Suprapubic skin (tissue), 4 donors: Measurements from ENCODE around the gene RNF13. TPM values are rescaled to one million over a fixed set of nuclear protein-coding genes. Genes with fewer than 3 reads are reported as not detected.

Experiments used
- DNase-seq, 2 donors: peaks; one replicate each; pipeline ENCODE4 v3.0.0-alpha.2; 2019; ENCODE audit warnings: low spot score in 2 of 2
- H3K27ac ChIP-seq: fragments of 200-600 bp; sonication (generic); one replicate; pipeline ENCODE4 v1.5.1; 2019
- H3K27me3 ChIP-seq: fragments of 200-600 bp; sonication (generic); one replicate; pipeline ENCODE4 v1.5.1; 2019
- H3K36me3 ChIP-seq: fragments of 200-600 bp; sonication (generic); one replicate; pipeline ENCODE4 v1.5.1; 2019
- H3K4me1 ChIP-seq: fragments of 200-600 bp; sonication (generic); one replicate; pipeline ENCODE4 v1.5.1; 2019
- H3K4me3 ChIP-seq: fragments of 200-600 bp; sonication (generic); one replicate; pipeline ENCODE4 v1.5.1; 2019; ENCODE audit warnings: mild to moderate bottlenecking
- H3K9me3 ChIP-seq: fragments of 200-600 bp; sonication (generic); one replicate; pipeline ENCODE4 v1.5.1; 2019
- CTCF ChIP-seq, 2 donors: fragments of 200-600 bp in 1 of 2; fragments of 450-650 bp in 1 of 2; sonication (generic) in 1 of 2; IDR thresholded peaks; one replicate each; pipeline ENCODE4 v1.5.1; 2016 to 2019; ENCODE audit warnings: antibody characterized with exemption in 2 of 2, mild to moderate bottlenecking in 1 of 2, moderate library complexity in 1 of 2
- EP300 ChIP-seq: sonication (generic); formaldehyde crosslinking; IDR thresholded peaks from one replicate; pipeline ENCODE4 v1.6.1; 2017; ENCODE audit warnings: antibody characterized with exemption
- POLR2A ChIP-seq, 2 donors: fragments of 450-650 bp; IDR thresholded peaks; one replicate each; pipeline ENCODE4 v1.6.1; 2017; ENCODE audit warnings: antibody characterized with exemption in 2 of 2, mild to moderate bottlenecking in 2 of 2, moderate library complexity in 2 of 2
- POLR2AphosphoS5 ChIP-seq, 3 donors: sonication (generic); formaldehyde crosslinking; IDR thresholded peaks; one replicate each; pipeline ENCODE4 v1.6.1; 2017; ENCODE audit warnings: antibody characterized with exemption in 3 of 3
- WGBS: methylation state at CpG from one replicate; pipeline ENCODE4 v1.1.5; 2018; 5-methylcytosine and 5-hydroxymethylcytosine counted together
- total RNA-seq, 4 donors: library from RNA; depleted of rRNA; stranded (reverse); fragments of >200 nt; gene quantifications; one replicate each; pipeline ENCODE4 v1.1.0, GENCODE V29; 2016

RNF13 gene
- total RNA-seq, 4 donors from 2014 or later, result 52.1 to 78.9 (median 73.7) TPM

DNA sequence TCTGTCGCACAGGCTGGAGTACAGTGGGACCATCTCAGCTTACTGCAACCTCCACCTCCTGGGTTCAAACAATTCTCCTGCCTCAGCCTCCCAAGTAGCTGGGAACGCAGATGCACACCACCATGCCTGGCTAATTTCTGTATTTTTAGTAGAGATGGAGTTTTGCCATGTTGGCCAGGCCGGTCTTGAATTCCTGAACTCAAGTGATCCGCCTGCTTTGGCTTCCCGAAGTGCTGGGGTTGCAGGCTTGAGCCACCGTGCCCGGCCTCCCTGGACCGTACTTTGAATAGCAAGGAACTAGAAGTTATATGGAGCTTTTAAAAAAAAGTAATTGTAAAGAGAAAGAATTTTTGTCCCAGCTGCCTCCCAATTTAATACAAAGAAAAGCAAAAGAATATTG, 12.3 kb upstream of the RNF13 start:
- Histone ChIP-seq H3K36me3 (no peaks in the 10 kb centered on the region), H3K27ac (no peak overlapping the region), H3K4me3 (no peak overlapping the region), H3K9me3 (no peaks in the 10 kb centered on the region), H3K4me1 (no peaks in the 10 kb centered on the region), H3K27me3 (no peaks in the 10 kb centered on the region)
- no peak for TF ChIP-seq EP300
- no peak for TF ChIP-seq POLR2A (IDR thresholded peaks at IDR 0.05)
- no peak for TF ChIP-seq CTCF (IDR thresholded peaks at IDR 0.05)
- no peak for TF ChIP-seq POLR2AphosphoS5 (IDR thresholded peaks at IDR 0.05)
- DNase-seq, result no peak
- WGBS, result 88% methylated on average over 8 of the region's 8 CpGs

- Histone ChIP-seq H3K27me3 (no peaks in the 10 kb centered on the region), H3K4me1 (no peaks in the 10 kb centered on the region), H3K9me3 (no peaks in the 10 kb centered on the region), H3K36me3 (no peaks in the 10 kb centered on the region), H3K4me3 (no peak overlapping the region), H3K27ac (no peak overlapping the region)
- no peak for DNase-seq
- 71% methylated on average over 1 of the region's 1 CpG for WGBS
- TF ChIP-seq EP300 (no peak), POLR2AphosphoS5 (IDR thresholded peaks at IDR 0.05) (no peak)
Observed at GRCh38 chr3:149801195-149801594, 11.8 kb upstream of the RNF13 start.

DNA sequence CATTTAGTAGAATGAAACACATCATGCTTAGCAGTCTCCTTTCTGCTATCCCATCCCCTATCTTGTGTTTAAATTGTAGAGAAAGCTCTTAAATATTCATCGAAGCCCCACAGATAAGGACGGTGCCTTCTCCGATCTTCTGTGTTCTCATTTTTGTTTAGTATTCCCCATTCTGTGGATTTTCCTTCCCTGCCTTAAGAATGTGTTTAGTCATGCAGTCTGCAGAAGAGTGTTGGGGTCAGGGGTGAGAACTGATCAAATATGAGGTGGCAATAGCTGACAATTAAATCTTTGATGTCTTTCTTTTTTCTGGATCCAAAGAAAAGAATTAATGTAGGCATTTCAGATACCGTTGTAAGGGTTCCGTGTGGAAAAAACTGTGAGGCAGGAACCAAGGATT, 11.4 kb upstream of the RNF13 start:
- Histone ChIP-seq H3K4me3 (no peak overlapping the region), H3K9me3 (no peaks in the 10 kb centered on the region), H3K4me1 (no peaks in the 10 kb centered on the region), H3K36me3 (no peaks in the 10 kb centered on the region), H3K27me3 (no peaks in the 10 kb centered on the region), H3K27ac (no peak overlapping the region)
- 82% methylated on average over 5 of the region's 5 CpGs for WGBS
- no peak for DNase-seq
- TF ChIP-seq CTCF (IDR thresholded peaks at IDR 0.05) (no peak), POLR2A (IDR thresholded peaks at IDR 0.05) (no peak), EP300 (no peak), POLR2AphosphoS5 (IDR thresholded peaks at IDR 0.05) (no peak)

DNA sequence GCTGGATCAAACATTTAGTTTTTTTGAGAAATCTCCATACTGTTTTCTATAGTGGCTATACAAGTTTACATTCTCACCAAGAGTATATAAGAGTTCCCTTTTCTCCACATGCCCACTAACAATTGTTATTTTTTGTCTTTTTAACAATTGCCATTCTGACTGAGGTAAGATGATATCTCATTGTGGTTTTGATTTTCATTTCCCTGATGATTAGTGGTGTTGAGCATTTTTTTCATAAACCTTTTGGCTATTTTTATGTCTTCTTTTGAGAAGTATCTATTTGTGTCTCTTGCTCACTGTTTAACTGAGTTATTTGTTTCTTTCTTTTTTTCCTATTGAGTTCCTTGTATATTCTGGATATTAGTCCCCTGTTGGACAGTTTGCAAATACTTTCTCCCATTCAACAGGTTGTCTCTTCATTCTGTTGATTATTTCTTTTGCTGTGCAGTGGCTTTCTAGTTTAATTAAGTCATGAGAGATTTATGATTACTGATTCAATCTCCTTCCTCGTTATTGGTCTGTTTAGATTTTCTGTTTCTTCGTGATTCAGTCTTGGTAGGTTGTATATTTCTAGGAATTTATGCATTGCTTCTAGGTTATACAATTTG, 6.7 kb upstream of the RNF13 start:
- no peaks in the 10 kb centered on the region for H3K36me3 ChIP-seq
- TF ChIP-seq CTCF (IDR thresholded peaks at IDR 0.05), result no peak
- TF ChIP-seq POLR2A (IDR thresholded peaks at IDR 0.05), result no peak
- no peak for TF ChIP-seq EP300
- no peak for TF ChIP-seq POLR2AphosphoS5 (IDR thresholded peaks at IDR 0.05)
- H3K4me3 ChIP-seq, result no peak overlapping the region
- H3K27me3 ChIP-seq, result no peaks in the 10 kb centered on the region
- no peaks in the 10 kb centered on the region for H3K9me3 ChIP-seq
- 58% methylated on average over 2 of the region's 2 CpGs for WGBS
- H3K4me1 ChIP-seq, result peaks cover 2% of the 10 kb centered on the region
- DNase-seq, result no peak
- H3K27ac ChIP-seq, result no peak overlapping the region

DNA sequence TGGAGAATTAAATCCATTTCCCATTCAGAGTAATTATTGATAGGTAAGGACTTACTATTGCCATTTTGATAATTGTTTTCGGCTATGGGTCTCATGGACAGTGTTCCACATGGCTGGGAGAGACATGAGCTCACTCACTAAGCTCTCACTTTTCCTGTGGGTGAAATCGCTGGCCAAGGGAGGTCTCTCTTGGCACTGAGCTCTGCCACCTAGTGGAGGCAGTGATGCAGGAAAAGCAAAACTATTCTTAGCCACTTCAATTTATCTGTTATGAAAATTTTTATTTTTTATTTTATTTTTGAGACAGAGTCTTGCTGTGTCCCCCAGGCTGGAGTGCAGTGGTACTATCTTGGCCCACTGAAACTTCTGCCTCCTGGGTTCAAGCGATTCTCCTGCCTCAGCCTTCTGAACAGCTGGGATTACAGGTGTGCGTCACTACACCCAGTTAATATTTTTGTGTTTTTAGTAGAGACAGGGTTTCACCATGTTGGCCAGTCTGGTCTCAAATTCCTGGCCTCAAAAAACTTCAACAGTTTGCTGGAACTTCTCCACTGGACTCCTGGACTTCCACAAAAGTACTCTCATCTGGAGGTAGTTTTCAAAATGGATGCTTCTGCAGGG, 4.7 kb upstream of the RNF13 start:
- WGBS, result 31% methylated on average over 4 of the region's 4 CpGs
- no peak for TF ChIP-seq EP300
- peak; percentile 50 to 70 for TF ChIP-seq CTCF (IDR thresholded peaks at IDR 0.05)
- no peak for TF ChIP-seq POLR2AphosphoS5 (IDR thresholded peaks at IDR 0.05)
- TF ChIP-seq POLR2A (IDR thresholded peaks at IDR 0.05), result no peak
- H3K27me3 ChIP-seq, result no peaks in the 10 kb centered on the region
- H3K36me3 ChIP-seq, result no peaks in the 10 kb centered on the region
- H3K4me3 ChIP-seq, result no peak overlapping the region
- no peak overlapping the region for H3K27ac ChIP-seq
- DNase-seq, result peak in 1 of 2 donors; percentile 83
- no peaks in the 10 kb centered on the region for H3K9me3 ChIP-seq
- peaks cover 14% of the 10 kb centered on the region for H3K4me1 ChIP-seq
